ENCODE data around the gene NEURL1B.

NEURL1B gene

GRCh38 chr5:172714491-172715420 lies 73.7 kb downstream of the NEURL1B start:
- peak; percentile 51 for DNase-seq (ENCODE audit: low read depth)

- no peak for DNase-seq (ENCODE audit: low read depth)
Observed at GRCh38 chr5:172715421-172715780, 74.3 kb downstream of the NEURL1B start.

GRCh38 chr5:172715931-172716682 lies 75.0 kb downstream of the NEURL1B start:
- DNase-seq (ENCODE audit: low read depth) = no peak

GRCh38 chr5:172716796-172717313 lies 75.8 kb downstream of the NEURL1B start:
- DNase-seq (ENCODE audit: low read depth) = peak; percentile 69

- DNase-seq (ENCODE audit: low read depth) = no peak
Observed at GRCh38 chr5:172717481-172718195, 76.6 kb downstream of the NEURL1B start.

- no peak for DNase-seq (ENCODE audit: low read depth)
Observed at GRCh38 chr5:172718527-172719114, 77.6 kb downstream of the NEURL1B start.

- no peak for DNase-seq (ENCODE audit: low read depth)
Observed at GRCh38 chr5:172719211-172719610, 78.1 kb downstream of the NEURL1B start.

GRCh38 chr5:172720655-172721054 lies 79.6 kb downstream of the NEURL1B start:
- DNase-seq (ENCODE audit: low read depth) = no peak

- DNase-seq (ENCODE audit: low read depth) = no peak
Observed at GRCh38 chr5:172721455-172722326, 80.6 kb downstream of the NEURL1B start.

GRCh38 chr5:172722327-172722815 lies 81.3 kb downstream of the NEURL1B start:
- DNase-seq (ENCODE audit: low read depth) = no peak

- DNase-seq (ENCODE audit: low read depth) = no peak
Observed at GRCh38 chr5:172723508-172723907, 82.4 kb downstream of the NEURL1B start.

GRCh38 chr5:172724242-172725183 lies 83.5 kb downstream of the NEURL1B start:
- DNase-seq (ENCODE audit: low read depth) = no peak

GRCh38 chr5:172725273-172725672 lies 84.2 kb downstream of the NEURL1B start:
- DNase-seq (ENCODE audit: low read depth) = no peak

GRCh38 chr5:172725785-172726184 lies 84.7 kb downstream of the NEURL1B start:
- no peak for DNase-seq (ENCODE audit: low read depth)

- no peak for DNase-seq (ENCODE audit: low read depth)
Observed at GRCh38 chr5:172726966-172727365, 85.9 kb downstream of the NEURL1B start.

- DNase-seq (ENCODE audit: low read depth) = no peak
Observed at GRCh38 chr5:172727551-172727950, 86.5 kb downstream of the NEURL1B start.

GRCh38 chr5:172728481-172729241 lies 87.6 kb downstream of the NEURL1B start:
- DNase-seq (ENCODE audit: low read depth) = no peak

GRCh38 chr5:172729588-172729987 lies 88.5 kb downstream of the NEURL1B start:
- DNase-seq (ENCODE audit: low read depth) = no peak

GRCh38 chr5:172730222-172730621 lies 89.2 kb downstream of the NEURL1B start:
- DNase-seq (ENCODE audit: low read depth) = no peak

All from stimulated activated CD4-positive, alpha-beta T cell treated with anti-CD3 and anti-CD28 coated beads, Interleukin-2, amount 100 ng/mL, for 4 hours (primary cell).